GM21825 (cell line): ENCODE results near the gene ERFL.
"Not testable (repeated sequence)": the region's sequence is repeated elsewhere in the genome, so short reads cannot be mapped to it uniquely, and the experiment has no call there.

ENCODE experiments used
- ATAC-seq: cut with Tn5 transposase; IDR thresholded peaks from one replicate; pipeline ENCODE4 v1.9.1; 2021; ENCODE audit warnings: mild to moderate bottlenecking, moderate library complexity; ENCODE audit not compliant: unreplicated experiment

ERFL gene

DNA sequence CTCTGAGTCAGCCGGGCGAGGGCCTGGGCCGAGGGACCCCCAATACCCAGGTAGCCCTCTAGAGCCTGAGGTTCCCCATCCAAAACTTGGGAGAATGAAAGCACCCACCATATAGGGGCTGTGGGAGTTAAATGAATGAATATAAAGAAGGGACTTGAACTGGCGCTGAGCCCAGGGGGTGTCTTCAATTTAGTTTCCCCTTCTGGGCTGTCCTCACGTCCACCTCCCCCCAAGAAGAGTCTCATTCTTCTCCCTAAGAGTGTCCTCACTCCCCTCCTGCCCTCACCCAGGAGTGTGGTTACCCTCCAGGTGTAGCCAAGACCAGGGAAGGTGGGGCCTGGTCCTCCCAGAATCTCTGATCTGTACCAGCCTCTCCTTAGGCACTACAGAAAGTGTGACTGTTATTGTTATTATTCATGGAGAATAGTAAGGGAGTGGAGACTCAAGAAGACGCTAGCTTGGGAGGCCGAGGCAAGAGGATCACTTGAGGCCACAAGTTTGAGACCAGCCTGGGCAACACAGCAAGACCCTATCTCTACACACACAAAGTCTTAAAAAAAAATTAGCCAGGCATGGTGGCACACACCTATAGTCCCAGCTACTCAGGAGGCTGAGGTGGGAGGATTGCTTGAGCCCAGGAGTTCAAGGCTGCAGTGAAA is 48.5 kb downstream of the ERFL start:
- ATAC-seq, result no peak

DNA sequence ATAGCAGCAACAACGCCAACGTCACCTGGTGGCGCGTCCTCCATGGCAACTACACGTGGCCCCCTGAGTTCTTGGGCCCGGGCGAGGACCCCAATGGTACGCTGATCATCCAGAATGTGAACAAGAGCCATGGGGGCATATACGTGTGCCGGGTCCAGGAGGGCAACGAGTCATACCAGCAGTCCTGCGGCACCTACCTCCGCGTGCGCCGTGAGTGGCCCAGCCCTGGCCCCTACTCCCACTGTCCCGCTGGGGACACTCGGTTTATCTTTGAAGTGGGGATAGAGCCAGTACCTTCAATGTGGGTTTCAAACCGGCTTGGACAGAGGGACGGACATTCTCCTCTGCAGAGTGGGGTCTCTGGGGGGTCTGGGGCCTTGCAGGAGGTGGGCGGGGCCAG is 49.2 kb downstream of the ERFL start:
- ATAC-seq, result no peak

DNA sequence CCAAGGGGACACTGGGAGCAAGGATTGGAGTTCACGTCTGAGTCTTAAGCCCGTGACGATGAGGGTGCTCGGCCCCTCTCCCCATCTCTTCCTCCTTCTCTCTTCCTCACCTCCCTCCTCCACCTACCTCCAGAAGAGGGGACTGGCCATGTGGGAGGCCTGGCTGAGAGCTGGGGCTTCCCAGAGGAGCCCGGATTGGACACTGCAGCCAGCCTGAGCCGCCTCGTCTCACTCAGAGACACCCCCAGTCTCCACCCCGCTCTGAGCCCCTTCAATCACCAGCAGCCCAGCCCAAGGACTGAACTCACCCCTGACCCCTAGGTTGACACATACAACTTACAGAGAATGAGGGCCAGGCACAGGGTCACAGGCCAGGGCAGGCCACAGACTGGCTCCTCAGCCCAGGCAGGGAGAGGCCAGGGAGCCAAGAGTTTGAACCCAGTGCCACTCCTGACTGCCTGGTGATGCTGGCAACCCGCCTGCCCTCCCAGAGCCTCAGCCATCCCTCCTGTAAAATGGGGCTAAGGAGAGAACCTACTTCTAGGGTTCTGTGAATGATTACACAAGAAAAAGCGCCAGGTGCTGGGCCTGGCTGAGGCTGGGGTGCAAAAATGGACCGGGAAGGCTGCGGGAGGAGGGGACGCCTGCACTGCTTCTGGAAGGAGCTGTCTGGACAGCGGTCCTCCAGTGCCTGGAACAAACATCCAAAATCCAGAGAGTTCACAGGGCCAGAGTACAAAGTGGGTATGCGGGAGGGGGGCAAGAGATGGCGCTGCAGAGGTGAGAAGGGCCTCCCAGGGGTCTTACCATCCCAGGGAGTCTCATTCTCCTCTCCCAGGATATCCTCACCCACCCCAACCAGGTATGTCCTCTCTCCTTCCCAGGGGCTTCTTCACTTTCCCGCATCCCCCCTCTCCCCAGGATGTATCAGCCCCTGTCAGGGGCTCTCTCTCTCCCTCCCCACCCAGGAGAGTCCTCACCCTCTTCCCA is 50.0 kb downstream of the ERFL start:
- no peak for ATAC-seq

DNA sequence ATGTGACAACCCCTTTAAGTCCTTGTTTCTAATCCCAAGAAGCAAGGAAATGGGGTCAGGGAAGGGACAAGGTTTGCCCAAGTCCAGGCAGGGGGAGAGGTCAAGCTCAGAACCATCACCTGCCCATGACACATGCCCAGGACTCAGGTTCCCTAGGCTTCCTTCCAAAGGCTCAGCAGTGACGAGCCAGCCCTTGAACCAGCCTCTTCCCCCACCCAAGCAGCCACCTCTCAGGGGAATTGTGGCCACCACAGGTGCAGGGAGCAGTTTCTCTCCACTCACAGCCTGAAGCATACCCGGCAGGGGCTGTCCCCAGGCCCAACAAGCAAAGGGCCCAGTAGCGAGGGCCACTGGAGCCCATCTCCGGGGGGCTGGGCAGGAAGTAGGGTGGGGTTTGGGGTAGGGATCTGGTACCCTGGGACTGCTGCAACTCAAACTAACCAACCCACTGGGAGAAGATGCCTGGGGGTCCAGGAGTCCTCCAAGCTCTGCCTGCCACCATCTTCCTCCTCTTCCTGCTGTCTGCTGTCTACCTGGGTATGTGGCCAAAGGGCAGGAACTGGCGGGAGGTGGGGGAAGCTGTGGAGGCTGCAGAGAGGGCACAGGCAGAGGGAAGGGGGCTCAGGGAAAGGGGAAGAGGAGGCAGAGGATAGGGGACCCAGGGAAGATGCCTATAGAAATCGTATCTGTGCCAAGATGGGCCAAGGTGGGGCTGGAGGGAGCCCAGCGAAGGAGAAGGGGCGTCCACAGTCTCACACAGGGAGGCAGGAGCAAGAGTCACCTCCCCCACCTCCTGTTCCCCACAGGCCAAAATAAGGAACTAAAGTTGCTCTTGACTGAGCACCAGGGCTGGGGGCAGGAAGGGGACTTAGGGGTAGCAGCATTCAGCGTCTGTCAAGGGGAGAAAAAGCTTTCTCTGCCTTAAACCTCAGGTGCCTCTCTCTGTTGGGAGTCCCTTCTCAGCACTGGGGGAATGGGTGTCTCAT is 51.1 kb downstream of the ERFL start, which contains the start of gene CD79A:
TSS of gene CD79A (plus strand) at position 433 of the 986 bp plus-strand sequence. CDS start at position 459, 26 bp downstream.
- peak; percentile 58 for ATAC-seq

DNA sequence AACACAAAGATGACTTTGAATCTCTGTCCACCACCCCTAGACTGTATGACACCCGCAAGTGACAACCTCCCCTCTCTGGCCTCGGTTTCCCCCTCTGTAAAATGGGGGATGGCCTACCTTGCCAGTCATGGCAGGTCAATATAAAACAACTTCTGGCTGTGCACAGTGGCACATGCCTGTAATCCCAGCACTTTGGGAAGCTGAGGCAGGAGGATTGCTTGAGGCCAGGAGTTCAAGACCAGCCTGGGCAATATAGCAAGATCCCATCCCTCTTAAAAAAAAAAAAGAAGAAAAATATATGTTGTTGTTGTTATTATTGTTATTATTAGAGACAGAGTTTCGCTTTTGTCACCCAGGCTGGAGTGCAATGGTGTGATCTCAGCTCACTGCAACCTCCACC is 52.3 kb downstream of the ERFL start:
- ATAC-seq, result not testable (repeated sequence)

DNA sequence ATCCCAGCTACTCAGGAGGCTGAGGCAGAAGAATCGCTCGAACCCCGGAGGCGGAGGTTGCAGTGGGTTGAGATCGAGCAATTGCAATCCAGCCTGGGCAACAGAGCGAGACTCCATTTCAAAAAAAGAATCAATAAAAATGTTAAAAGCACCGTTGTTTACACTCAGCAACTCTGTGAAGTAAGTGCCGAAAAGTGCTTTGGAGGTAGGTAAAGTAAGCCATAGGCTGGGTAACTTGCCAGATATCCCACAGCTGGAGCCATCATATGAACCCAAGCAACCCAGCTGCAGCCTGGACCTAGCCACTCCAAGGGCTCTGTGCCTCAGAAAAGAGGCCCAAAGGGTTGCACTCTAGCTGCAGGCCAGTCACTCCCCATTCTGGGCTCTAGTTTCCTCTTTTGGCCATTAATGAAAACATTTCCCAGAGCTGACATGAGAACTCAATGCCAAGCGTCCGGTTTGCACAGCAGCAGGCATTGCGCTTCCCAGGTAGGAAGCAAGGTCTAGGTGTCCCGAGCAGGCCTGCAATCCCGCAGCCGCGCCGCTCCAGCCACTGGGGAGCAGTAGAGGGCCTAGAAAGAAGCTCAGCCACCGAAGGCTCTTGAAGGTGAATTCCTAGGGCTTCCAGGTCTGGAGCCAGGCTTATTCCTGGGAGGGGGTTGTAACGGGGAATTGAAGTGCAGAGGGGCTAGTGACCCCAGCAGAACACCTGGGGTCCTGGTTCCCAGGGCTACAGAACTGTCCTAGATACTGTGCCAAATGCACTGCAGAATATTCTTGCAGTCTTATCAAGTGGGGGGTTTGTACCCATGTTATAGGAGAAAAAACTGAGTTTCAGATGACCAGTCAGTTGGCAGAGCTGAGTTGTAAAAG is 55.2 kb downstream of the ERFL start:
- ATAC-seq, result no peak

DNA sequence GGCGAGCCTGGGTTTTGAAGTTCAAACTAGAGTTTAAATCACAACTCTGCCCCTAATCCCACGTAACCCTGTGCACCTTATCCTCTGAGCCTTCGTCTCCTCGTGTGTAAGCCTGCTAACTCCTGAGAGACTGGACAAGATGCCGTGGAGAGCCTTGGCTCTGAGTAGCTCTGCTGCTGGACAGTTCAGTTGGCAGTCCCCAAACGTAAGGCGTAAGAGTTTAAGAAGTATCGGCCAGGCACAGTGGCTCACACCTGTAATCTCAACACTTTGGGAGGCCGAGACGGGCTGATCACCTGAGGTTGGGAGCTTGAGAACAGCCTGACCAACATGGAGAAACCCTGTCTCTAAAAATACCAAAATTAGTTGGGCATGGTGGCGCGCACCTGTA is 55.9 kb downstream of the ERFL start:
- no peak for ATAC-seq

DNA sequence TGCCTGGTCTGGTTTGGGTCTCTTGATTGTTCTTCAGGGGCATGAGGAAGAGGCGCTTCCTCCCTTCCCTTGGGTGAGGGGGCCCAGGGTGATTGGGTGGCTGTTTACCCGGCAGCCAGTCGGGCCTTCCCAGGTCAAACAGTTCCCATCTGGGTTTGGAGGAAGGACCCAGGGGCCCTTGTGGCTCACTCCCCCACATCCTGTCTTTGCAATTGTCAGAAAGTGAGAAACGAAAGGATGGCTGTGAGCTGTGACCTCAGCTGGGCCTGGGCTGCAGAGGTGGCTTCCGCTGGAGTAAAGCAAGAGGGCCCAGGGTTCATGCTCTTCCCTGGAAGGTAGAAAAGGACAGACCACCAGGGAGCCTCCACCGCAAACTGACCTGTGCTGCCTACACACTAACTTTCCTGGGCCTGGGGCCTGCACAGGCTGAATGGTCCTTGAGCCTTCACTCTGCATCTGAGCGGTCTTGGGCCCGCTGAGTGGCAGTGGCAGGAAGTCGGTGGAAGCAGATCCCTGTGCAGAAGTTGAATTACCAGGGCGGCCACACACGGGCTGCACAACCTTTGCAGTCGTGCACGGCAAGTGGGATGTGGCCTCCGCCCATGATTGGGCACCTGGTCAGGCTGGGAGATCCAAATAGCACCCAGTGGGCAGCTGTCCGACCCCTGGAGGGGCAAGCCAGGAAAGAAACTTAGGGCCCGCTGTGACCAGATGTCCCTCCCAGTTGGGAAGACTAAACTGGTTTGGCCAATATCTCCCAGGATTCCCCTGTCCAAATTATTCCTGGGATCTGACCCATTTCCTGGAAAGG is 56.5 kb downstream of the ERFL start:
- ATAC-seq, result peak; percentile 52

DNA sequence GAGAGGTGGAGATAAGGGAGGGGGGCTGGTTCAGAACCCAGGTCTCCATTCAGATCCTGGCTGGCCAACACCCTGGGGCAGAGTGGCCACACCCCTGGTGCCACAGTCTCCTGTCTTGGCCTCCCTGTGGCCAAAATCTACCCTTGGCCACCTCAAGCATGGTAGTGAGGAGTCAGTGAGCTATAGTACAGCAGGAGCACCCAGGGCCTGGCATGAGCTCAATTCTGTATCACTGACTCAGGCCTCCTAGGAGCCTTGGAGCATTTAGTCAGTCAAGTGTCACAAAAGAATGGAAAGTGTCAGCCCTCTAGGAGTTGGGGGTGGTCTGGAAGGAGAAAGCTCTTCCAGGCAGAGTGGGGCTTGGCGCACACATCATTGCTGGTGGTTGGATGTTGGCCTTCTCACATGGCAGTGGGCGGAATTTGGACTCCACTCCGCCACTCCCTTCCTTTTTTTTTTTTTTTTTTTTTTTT is 57.8 kb downstream of the ERFL start:
- ATAC-seq, result no peak

DNA sequence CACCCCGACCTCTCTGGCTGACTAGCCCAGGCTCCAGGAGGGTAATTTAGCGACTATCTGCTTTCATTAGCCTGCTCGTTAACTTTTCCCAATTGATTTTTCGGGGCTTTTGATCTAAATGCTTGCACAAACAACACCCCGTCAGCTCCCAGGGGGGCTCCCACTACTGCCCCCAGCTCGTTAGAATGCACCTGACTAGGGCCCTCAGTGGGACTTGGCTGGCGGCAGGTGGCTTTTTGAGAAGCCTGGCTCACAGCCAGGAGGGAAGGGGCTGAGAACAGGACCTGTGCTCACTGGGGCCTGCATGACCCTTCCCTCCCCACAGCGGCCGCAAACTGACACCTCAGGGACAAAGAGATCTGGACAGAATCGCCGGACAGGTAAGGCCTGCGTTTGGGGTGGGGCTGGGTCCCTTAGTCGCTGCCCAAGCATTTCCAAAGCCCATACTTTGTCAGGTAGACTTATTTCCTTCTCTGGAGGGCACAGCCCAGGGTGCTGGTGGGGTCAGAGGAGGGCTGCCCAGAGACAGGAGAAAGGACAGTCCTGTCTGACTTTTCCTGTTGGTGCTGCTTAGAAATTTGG is 58.8 kb downstream of the ERFL start:
- ATAC-seq, result no peak

DNA sequence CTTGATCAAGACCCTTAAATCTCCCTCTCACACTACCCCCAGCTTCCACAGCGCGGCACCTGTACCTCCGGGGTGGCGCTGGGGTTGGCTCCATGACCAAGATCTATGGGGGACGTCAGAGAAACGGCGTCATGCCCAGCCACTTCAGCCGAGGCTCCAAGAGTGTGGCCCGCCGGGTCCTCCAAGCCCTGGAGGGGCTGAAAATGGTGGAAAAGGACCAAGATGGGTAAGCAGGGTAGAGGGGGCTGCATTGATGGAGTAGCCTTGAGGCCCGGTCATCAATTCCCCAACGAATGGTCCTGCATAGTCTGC is 59.3 kb downstream of the ERFL start:
- ATAC-seq, result no peak

DNA sequence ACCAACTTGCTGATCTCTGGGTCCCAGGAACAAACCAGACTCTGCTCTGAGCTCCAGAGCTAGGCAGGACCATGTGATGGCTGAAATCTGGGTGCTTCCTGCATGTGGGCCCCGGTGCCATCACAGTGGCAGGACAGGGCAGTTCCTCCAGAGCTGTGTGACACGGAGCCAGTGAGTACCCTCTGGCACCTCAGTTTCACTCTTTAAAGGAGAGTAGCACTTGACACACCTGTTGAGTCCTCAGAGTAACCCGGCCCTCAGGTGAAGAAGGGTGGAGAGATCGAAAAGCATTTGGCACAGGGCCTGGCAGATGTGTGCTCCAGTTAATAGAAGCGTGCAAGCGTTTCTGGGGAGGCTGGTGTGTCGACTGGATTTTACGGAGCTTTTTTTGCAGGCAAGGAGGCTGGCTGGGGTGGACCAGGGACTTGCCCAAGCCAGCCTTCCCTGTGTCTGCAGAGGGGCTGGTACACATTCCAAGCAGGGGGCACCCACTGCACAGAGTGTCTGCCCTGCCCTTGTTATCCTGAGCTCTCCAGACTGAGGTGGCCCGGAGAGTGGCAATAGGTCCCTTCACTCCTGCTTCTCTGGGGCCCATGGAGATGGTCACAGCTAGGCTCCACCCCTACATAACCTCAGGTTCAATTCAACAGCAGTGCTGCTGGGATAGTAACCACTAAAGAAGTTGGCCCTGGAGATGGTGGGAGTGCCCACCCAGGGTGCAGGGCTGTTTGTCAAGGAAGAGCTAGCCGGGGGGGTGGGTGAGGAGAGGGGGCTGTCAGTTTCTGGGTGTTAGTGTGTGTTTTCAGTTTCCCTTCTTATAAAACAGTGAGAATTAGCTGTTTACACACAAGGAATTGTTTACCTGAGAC is 59.9 kb downstream of the ERFL start:
- no peak for ATAC-seq

DNA sequence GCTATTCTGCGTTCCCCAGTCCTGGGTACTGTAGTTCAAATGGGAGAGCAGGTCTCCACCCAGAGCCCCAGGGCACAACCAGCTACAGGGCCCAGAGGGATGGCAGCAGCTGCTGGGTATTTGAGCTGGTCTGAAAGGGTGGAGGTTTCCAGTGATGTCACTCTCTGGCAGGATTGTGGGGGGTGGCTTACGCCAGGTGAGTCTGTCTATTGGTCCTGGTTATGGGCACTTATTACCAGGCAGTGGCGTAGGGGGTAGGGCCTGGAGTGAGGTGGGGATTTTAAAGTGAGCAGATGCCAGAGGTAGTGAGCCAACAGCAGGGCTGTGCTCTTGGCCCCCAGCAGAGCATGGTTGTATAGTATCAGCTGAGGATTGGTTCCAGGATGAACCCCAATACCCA is 62.0 kb downstream of the ERFL start:
- ATAC-seq, result no peak

DNA sequence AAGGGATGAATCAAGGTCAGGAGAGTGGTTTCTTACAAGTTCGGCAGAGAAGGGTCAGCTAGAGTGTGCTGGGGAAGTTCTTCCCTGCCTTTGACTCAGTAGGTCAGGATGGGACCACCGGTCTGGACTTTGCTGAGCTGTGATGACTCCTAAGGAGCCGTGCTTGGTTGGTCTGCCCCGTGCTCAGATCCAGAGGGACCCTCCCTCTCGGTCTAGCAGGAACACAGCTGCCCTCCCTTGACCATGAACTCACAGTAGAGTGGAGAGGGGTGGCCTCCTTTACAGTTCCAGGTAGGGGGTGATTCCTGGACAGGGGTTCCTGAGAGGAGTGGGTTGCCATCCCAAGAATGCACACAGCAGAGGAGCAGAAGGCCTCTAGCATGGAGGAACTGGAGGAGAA is 63.9 kb downstream of the ERFL start:
- ATAC-seq, result no peak

DNA sequence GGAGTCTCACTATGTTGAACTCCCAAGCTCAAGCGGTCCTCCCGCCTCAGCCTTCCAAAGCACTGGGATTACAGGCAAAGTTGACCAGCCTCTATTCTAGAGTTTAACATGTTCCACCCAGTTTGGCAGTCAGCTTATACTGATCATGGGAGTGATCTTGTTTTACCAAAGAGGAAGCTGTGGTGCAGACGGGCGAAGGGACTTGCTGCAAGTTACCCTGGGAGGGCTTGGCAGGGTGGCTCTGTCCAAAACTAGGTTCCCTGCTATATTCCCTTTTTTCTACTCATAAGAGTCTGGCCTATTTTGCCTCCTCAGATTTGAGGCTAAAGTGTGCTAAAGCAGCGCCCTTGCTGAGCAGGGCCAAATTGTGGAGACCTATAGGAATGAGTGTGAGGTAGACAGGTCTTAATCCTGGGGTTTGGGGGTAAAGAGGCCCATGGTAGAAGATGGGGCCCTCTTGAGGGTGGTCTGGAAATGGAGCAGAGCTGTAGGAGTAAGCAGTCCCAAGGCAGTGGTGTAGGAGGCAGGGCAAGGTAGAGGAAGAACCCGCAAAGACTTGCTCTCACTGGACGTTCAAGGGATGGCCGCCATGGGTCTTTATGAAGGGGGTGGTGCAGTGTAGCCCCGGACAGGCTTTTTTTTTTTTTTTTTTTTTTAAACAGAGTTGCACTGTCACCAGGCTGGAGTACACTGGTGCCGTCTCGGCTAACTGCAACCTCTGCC is 64.9 kb downstream of the ERFL start:
- ATAC-seq, result no peak

DNA sequence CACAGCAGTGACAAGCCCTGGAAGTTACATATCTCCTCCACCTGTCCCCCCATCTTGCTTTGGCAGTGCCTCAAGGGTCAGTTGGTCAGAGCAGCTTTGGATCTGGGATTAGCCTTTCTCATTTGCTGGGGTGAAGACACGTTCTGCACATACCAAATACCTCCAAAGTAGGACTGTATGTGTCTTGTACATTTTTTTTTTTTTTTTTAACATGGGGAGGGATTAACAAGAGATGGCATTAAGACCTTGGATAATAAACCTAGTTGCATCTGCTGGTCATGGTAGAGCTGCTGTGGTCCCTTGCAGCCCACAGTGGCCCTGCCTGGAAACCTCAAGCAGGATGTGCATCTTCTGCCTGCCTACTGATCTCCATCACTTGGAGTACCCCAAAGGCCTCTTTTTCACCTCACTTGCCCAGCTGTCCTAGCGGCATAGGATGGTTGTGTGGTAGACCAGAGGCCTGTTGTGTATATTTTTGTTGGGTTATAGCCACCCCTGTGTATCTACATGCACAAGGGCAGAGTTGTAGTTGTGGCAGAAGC is 65.7 kb downstream of the ERFL start:
- ATAC-seq, result no peak

DNA sequence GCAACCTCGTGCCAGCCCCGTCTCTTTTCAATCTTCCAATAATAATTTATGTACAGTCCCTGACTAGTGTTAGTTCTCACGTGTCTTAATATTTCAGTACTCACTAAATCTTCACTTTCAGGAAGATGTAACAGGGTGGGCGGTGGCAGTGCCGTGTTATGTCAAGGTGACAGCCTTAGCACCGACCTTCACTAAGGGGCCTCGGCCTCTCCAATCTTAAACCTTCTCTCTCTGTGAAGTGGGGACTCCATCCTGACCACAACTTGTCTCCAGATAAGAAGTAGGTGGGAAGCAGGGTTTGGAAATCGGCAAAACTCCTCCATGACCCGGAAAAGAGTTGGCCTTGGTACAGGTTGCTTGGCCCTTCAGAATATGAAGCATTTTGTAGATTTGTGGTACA is 66.4 kb downstream of the ERFL start:
- no peak for ATAC-seq
